Peyer's patch (tissue), 4 donors: ENCODE results near the gene LMBR1L.

Source experiments
- CTCF ChIP-seq, 6 experiments: fragments of 450-650 bp in 4 of 6; fragments of 200-600 bp in 2 of 6; sonication (generic) in 1 of 6; IDR thresholded peaks; one replicate each; pipeline ENCODE4 v1.5.1; 2017 to 2019; ENCODE audit warnings: antibody characterized with exemption in 6 of 6, mild to moderate bottlenecking in 3 of 6, moderate library complexity in 1 of 6
- POLR2A ChIP-seq, 2 donors: fragments of 450-650 bp; IDR thresholded peaks; one replicate each; pipeline ENCODE4 v1.5.1; 2017; ENCODE audit warnings: antibody characterized with exemption in 2 of 2, mild to moderate bottlenecking in 2 of 2, moderate library complexity in 2 of 2

- no peak for TF ChIP-seq POLR2A (IDR thresholded peaks at IDR 0.05)
- no peak for TF ChIP-seq CTCF (IDR thresholded peaks at IDR 0.05)
These were observed 39.7 kb downstream of the LMBR1L start for GRCh38 chr12:49070971-49071370.
